CD4-positive, alpha-beta T cell treated with Interleukin-2 at 100 ng/mL for 4 hours (primary cell): ENCODE measurements around the gene DOHH.
A peak's percentile ranks its signal among the peaks of the same experiment; 100 is the strongest.

Experiments
- DNase-seq: peaks from one replicate; pipeline ENCODE4 v3.0.0-alpha.2; 2020; ENCODE audit warnings: low spot score

The DOHH gene

GRCh38 chr19:3478409-3479176, 21.9 kb downstream of the DOHH start:
- no peak for DNase-seq

DNA sequence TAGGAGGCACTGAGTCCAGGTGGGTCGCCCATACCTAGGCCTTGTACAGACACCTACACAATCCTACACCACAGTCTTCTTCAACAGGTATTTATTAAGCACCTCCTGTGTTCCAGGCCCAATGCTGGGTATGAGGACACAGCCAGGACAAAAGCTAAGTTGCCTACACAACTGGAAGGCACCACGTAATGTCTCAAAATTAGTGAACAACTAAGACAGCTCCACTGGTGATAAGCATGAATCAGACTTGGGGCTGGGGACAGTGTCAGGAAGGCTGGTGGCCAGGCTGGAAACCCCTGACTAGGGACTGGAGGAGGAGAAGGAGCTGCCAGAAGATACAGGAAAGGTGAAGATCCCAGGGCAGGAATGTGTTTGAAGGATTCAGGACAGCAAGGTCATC, 22.5 kb downstream of the DOHH start:
- no peak for DNase-seq

DNA sequence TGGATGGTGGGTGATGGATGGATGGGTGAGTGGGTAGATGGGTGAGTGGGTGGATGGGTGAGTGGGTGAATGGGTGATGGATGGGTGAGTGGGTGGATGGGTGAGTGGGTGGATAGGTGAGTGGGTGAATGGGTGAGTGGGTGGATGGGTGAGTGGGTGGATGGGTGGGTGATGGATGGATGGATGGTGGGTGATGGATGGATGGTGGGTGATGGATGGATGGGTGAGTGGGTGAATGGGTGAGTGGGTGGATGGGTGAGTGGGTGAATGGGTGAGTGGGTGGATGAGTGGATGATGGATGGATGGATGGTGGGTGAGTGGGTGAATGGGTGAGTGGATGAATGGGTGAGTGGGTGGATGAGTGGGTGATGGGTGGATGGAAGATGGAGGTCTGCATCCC, 23.0 kb downstream of the DOHH start:
- no peak for DNase-seq

DNA sequence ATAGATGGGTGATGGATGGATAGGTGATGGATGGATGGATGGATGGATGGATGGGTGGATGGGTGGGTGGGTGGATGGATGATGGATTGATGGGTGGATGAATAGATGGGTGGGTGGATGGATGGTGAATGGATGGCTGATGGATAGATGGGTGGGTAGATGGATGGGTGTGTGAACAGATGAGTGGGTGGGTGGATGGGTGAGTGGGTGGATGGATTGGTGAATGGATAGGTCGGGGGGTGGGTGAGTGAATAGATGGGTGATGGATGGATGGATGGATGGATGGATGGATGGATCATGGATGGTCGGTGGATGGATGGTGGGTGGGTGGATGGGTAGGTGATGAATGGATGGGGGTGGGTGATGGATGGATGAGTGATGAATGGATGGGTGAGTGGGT, 23.6 kb downstream of the DOHH start:
- DNase-seq, result no peak

DNA sequence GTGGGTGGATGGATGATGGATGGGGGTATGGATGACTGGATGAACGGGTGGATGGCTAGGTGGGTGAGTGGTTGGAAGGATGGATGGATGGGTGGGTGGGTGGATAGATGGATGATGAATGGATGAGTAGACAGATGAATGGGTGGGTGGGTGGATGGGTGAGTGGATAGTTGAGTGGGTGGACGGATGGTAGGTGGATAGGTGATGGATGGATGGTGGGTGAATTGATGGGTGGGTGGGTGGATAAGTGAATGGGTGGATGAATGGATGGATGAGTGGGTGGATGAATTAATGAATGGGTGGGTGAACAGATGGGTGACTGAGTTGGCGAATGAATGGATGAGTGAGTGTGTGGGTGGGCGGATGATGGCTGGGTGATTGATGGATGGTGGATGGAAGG, 25.0 kb downstream of the DOHH start:
- no peak for DNase-seq

- no peak for DNase-seq
Observed at GRCh38 chr19:3474614-3475013, 25.9 kb downstream of the DOHH start.

DNA sequence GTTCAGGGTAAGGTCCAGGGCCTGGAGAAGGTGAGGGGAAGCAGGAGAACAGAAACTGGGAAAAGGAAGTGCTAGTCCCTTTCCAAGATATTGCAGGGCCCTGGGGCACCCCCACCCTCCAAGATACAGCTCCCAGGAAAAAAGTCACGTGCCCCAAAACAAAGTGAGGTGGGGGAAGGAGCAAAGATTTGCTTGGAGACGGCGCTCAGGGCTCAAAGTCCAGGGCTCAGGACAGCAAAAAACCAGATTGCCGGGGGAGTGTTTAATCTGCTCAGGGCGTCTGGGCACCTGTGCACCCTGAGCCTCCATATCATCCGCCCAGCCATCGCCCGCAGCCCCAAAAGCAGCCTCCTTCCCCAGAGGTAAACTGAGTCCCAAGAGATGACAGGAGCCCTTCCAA, 26.5 kb downstream of the DOHH start:
- DNase-seq, result no peak

- DNase-seq, result peak; percentile 16
Observed at GRCh38 chr19:3471954-3472655, 28.4 kb downstream of the DOHH start.

DNA sequence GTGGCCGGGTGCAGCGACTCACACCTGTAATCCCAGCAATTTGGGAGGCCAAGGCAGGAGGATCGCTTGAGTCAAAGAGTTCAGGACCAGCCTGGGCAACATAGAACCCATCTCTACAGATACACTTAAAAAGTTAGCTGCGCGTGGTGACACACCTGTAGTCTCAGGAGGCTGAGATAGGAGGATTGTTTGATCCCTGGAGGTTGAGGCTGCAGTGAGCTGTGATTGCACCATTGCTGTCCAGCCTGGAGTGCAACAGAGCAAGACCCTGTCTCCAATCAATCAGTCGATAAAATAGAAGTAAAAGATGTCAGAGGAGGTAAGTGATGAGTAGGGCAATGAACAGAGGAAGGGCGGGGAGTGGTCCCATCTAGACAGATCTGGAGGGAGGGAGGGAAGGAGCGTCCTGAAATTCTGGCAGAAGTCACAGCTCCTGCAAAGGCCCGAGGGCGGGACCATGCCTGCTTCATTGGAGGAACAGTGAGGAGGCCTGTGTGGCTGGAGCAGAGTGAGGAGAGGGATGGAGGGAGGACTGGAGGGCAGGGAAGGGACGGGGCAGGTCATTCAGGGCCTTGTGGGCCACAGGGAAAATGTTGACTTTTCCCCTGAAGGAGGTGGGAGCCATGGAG, 29.9 kb downstream of the DOHH start:
- no peak for DNase-seq

- no peak for DNase-seq
Observed at GRCh38 chr19:3469638-3470499, 30.6 kb downstream of the DOHH start.

- DNase-seq, result no peak
Observed at GRCh38 chr19:3468211-3468610, 32.3 kb downstream of the DOHH start.

GRCh38 chr19:3467437-3468198, 32.9 kb downstream of the DOHH start:
- DNase-seq, result no peak

GRCh38 chr19:3466635-3467034, 33.8 kb downstream of the DOHH start:
- DNase-seq, result no peak

DNA sequence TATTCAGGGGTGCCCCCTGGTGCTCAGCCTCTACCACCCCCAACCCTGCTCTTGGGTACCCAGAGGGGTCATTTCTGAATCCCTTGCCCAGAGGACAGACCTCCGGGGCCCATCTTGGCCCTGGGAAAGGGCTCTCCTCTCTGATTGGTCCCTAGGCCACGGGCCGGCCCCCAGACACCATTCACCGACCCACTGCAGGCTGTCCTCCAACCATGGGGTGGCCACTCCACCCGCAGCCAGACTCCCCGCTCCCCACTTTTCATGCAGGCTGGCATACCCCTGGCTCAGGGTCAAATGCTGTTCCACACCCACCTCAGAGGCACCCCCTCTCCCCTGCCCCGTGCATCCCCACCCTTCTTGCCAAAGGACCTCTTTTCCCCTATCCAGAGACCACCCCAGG, 34.9 kb downstream of the DOHH start:
- DNase-seq, result no peak

- no peak for DNase-seq
Observed at GRCh38 chr19:3464587-3465235, 35.8 kb downstream of the DOHH start.

DNA sequence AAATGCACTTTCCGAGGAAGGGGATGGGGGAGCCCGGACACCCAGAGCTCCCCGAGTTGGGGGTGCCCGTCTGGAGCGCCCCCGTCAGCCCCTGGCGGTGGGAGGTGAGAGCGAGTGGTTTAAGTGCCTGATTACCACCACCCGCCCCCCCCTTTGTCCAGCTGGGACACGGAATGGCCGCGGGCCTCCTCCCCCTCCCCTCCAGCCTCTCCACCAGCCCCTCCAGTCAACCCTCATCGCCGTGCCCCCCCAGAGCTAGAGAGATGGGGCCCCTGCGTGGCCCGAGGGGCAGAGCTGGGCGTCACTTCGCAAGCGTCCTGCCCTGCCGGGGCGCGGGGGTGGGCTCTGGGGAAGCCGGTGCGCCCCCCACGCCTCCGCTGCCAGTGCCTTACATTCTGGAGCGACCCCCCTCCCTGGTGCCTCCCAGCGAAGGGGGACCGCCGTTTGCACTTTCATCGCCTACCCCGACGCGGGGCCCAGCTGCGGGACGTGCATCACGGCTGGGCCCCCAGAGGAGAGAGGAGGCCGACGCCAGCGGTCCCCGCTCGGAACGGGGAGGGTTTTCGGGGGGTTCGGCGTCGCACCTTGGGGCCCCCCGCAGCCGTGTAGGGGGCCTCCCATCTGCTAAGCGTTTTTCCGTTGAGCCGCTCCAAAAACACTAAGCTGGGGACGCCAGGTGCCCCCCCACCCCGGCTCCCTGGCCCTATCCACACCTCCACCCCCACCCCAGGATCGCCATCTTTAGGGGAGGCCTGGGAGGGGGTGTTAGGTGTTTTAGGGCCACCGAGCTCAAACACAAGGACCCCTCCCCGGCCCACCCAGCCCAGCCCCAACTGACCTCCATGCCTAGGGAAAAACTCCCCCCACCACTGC, 36.5 kb downstream of the DOHH start:
- DNase-seq, result no peak

- DNase-seq, result no peak
Observed at GRCh38 chr19:3462991-3463713, 37.3 kb downstream of the DOHH start.

DNA sequence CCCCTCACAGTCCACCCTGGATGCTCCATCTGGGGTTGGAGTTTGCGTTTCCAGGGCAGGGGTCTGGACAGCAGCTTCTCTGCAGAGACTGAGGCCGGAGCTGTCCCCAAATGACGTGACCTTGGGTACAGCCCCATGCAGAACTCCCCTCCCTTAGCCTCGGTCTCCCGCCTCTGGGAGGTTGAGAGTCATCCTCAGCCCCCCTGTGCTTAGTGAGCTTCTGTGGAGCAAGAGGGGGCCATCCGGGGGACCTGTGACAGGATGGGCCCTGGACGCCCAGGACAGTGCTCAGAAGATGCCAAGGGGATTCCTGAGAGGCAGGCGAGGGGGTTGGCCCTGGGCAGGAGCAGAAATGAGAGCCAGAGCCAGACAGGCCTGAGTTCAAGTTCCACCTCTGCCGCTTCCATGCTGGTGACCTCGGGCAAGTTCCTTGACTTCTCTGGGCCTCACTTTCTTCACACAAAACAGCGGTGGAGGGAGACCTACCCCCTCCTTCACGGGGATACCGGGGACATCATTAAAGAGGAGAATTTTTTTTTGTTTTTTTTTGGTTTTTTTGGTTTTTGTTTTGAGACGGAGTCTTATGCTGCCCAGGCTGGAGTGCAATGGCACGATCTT, 40.4 kb downstream of the DOHH start:
- DNase-seq, result no peak
